Panc1 (cell line): Measurements from ENCODE around the gene PTER. TPM values are rescaled to one million over a fixed set of nuclear protein-coding genes. Genes with fewer than 3 reads are reported as not detected.

Experiments used
- ATAC-seq: fragments of 200-7000 bp; cut with Tn5 transposase; 2 replicates; pipeline ENCODE4 v1.9.1; 2020; ENCODE audit warnings: mild to moderate bottlenecking, moderate library complexity
- BruUV-seq: library from RNA; stranded (reverse); fragments of 400-500 nt; replicated peaks from 2 replicates; lab custom pipeline; 2021; lab: Mats Ljungman, UMichigan
- CTCF ChIA-PET: fragments of 300-600 bp; sonication (Branson Sonifier 250); formaldehyde crosslinking; loops from one replicate; lab custom pipeline; 2022; ENCODE audit warnings: antibody characterized with exemption; lab: Charles Lee
- POLR2A ChIA-PET: fragments of 300-600 bp; sonication (Branson Sonifier 250); formaldehyde crosslinking; loops from one replicate; lab custom pipeline; 2022; ENCODE audit warnings: antibody characterized with exemption; lab: Charles Lee
- DNase-seq: peaks from one replicate; pipeline ENCODE4 v3.0.0-alpha.2; 2010; ENCODE audit warnings: low read depth, low spot score
- H3K27ac ChIP-seq: 2 replicates; pipeline ENCODE4 v1.5.1; 2011; ENCODE audit warnings: mild to moderate bottlenecking, low read length, inconsistent platforms
- H3K27me3 ChIP-seq: fragments of 200-500 bp; sonication (Bioruptor generic); 2 replicates; pipeline ENCODE4 v1.6.0; 2014; ENCODE audit warnings: low read length, inconsistent platforms; ENCODE audit not compliant: control insufficient read depth, insufficient read depth
- H3K36me3 ChIP-seq: fragments of 200-500 bp; sonication (Bioruptor generic); 2 replicates; pipeline ENCODE4 v1.5.1; 2014; ENCODE audit warnings: inconsistent platforms, mild to moderate bottlenecking, low read length, moderate library complexity; ENCODE audit not compliant: control insufficient read depth, insufficient read depth
- H3K4me1 ChIP-seq: 2 replicates; pipeline ENCODE4 v1.5.1; 2011; ENCODE audit warnings: inconsistent platforms, mild to moderate bottlenecking, low read length, moderate library complexity; ENCODE audit not compliant: control insufficient read depth, insufficient read depth
- H3K4me3 ChIP-seq, 2 experiments: 2 replicates each; pipeline ENCODE4 v1.5.1; 2011 to 2012; ENCODE audit warnings: low read depth in 2 of 2, low read length in 2 of 2, mild to moderate bottlenecking in 2 of 2, inconsistent platforms in 1 of 2, moderate library complexity in 1 of 2
- H3K9me3 ChIP-seq: fragments of 200-500 bp; sonication (Bioruptor generic); 2 replicates; pipeline ENCODE4 v1.5.1; 2014; ENCODE audit warnings: low read depth, mild to moderate bottlenecking, inconsistent platforms, low read length, moderate library complexity; ENCODE audit not compliant: control insufficient read depth, insufficient read depth
- CTCF ChIP-seq: fragments of 450-650 bp; IDR thresholded peaks from 2 replicates; pipeline ENCODE4 v1.5.1; 2017; ENCODE audit warnings: mild to moderate bottlenecking
- POLR2AphosphoS5 ChIP-seq: IDR thresholded peaks from 2 replicates; pipeline ENCODE4 v1.6.1; 2012; ENCODE audit warnings: mild to moderate bottlenecking, low read depth, low read length, moderate library complexity
- REST ChIP-seq, 2 experiments: IDR thresholded peaks; 2 replicates each; pipeline ENCODE4 v1.6.1; 2011 to 2012; ENCODE audit warnings: low read depth in 2 of 2, control low read depth in 1 of 2, low read length in 1 of 2, mild to moderate bottlenecking in 1 of 2, moderate library complexity in 1 of 2; ENCODE audit not compliant: insufficient read depth in 1 of 2
- SIN3A ChIP-seq: IDR thresholded peaks from 2 replicates; pipeline ENCODE4 v1.6.1; 2012; ENCODE audit warnings: low read depth, mild to moderate bottlenecking, low read length, moderate library complexity, borderline replicate concordance; ENCODE audit not compliant: insufficient read depth
- TCF7L2 ChIP-seq: IDR thresholded peaks from 2 replicates; pipeline ENCODE4 v1.6.1; 2011; ENCODE audit warnings: mild to moderate bottlenecking, low read depth, low read length, inconsistent platforms
- in situ Hi-C: cut with HindIII; loops from 2 replicates; pipeline ENCODE4 v1.10.0; 2016; ENCODE audit warnings: low sequenced_read_pairs, low pct_unique_long_range_greater_than_20kb
- intact Hi-C: fragments of 100-400 bp; cut with micrococcal nuclease; formaldehyde crosslinking; loops from one replicate; pipeline ENCODE4 v1.10.0; 2022; ENCODE audit not compliant: unreplicated experiment
- total RNA-seq: library from RNA; stranded (reverse); gene quantifications from one replicate; pipeline ENCODE4 v1.2.1, GENCODE V29; 2021; ENCODE audit not compliant: unreplicated experiment

Gene PTER
- total RNA-seq, 1 experiment from 2014 or later = 8.8 TPM

- Histone ChIP-seq H3K36me3 (no peaks in the 10 kb centered on the region), H3K27me3 (no peaks in the 10 kb centered on the region), H3K9me3 (no peaks in the 10 kb centered on the region), H3K27ac (no peak overlapping the region), H3K4me1 (no peaks in the 10 kb centered on the region), H3K4me3 (no peak overlapping the region)
- intact Hi-C loops (no loop called here), in situ Hi-C loops (no loop called here)
- CTCF ChIA-PET = no interaction called here
- POLR2A ChIA-PET = no interaction called here
- DNase-seq (no peak), ATAC-seq (no peak)
- no TSS peak for BruUV-seq
- no peak for TF ChIP-seq TCF7L2
- no peak for TF ChIP-seq CTCF
- no peak for TF ChIP-seq POLR2AphosphoS5
- no peak for TF ChIP-seq SIN3A
- TF ChIP-seq REST (IDR thresholded peaks at IDR 0.05; ENCODE audit: insufficient read depth in 1 of 2, low read depth in 2 of 2, low read length in 1 of 2) = no peak
Observed at GRCh38 chr10:16493884-16494536, 57.2 kb downstream of the PTER start.

- Histone ChIP-seq H3K36me3 (no peaks in the 10 kb centered on the region), H3K4me1 (no peaks in the 10 kb centered on the region), H3K4me3 (no peak overlapping the region), H3K27ac (no peak overlapping the region), H3K27me3 (no peaks in the 10 kb centered on the region), H3K9me3 (no peaks in the 10 kb centered on the region)
- ATAC-seq (no peak), DNase-seq (no peak)
- TF ChIP-seq SIN3A = no peak
- TF ChIP-seq REST (IDR thresholded peaks at IDR 0.05; ENCODE audit: insufficient read depth in 1 of 2, low read depth in 2 of 2, low read length in 1 of 2) = no peak
- TF ChIP-seq CTCF = no peak
- no peak for TF ChIP-seq TCF7L2
- TF ChIP-seq POLR2AphosphoS5 = no peak
- POLR2A ChIA-PET = no interaction called here
- in situ Hi-C loops (no loop called here), intact Hi-C loops (no loop called here)
- CTCF ChIA-PET = no interaction called here
- no TSS peak for BruUV-seq
Observed at GRCh38 chr10:16497911-16498310, 61.1 kb downstream of the PTER start.
